C4-2B (cell line): ENCODE data around the gene SLC16A14.

ENCODE experiments used
- ZFX ChIP-seq: fragments of 450-650 bp; IDR thresholded peaks from 2 replicates; pipeline ENCODE4 v1.6.1; 2017
- TF ChIP-seq, protein P1 (sequence below): fragments of 450-650 bp; conservative IDR thresholded peaks from 2 replicates; pipeline ENCODE4 v1.5.1; 2017; ENCODE audit warnings: mild to moderate bottlenecking

DNA sequence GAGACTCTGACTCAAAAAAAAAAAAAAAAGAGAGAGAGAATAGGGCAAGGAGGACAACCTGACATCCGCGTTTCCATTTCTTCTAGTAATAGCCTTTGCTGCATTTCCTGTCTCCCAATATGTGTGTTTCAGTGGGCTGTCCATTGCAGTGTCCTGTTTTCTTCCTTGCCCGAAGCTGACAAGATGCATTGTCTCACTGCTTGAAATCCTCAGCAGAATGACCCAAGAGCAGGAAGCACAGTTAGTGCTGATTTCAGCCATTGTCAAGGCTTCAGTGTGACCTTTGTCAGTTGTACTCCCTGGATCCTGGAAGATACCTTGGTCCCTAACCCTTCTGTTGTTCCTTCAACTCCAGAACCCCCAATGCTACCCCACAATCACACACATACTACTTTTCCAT lies 71.2 kb downstream of the SLC16A14 start:
- TF ChIP-seq, protein P1, sequence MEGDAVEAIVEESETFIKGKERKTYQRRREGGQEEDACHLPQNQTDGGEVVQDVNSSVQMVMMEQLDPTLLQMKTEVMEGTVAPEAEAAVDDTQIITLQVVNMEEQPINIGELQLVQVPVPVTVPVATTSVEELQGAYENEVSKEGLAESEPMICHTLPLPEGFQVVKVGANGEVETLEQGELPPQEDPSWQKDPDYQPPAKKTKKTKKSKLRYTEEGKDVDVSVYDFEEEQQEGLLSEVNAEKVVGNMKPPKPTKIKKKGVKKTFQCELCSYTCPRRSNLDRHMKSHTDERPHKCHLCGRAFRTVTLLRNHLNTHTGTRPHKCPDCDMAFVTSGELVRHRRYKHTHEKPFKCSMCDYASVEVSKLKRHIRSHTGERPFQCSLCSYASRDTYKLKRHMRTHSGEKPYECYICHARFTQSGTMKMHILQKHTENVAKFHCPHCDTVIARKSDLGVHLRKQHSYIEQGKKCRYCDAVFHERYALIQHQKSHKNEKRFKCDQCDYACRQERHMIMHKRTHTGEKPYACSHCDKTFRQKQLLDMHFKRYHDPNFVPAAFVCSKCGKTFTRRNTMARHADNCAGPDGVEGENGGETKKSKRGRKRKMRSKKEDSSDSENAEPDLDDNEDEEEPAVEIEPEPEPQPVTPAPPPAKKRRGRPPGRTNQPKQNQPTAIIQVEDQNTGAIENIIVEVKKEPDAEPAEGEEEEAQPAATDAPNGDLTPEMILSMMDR, result no peak
- TF ChIP-seq ZFX, result no peak
